Osteoblast (primary cell): Measurements from ENCODE around the gene FYCO1. TPM values are rescaled to one million over a fixed set of nuclear protein-coding genes. Genes with fewer than 3 reads are reported as not detected.

Experiments used
- DNase-seq: peaks from one replicate; pipeline ENCODE4 v3.0.0; 2011; ENCODE audit warnings: low spot score, mixed read lengths; ENCODE audit not compliant: insufficient read length; ENCODE audit errors: missing footprints
- H2AFZ ChIP-seq: 2 replicates; pipeline ENCODE4 v1.6.0; 2011; ENCODE audit warnings: mild to moderate bottlenecking, low read length
- H3K27ac ChIP-seq: 2 replicates; pipeline ENCODE4 v1.5.1; 2011; ENCODE audit warnings: mild to moderate bottlenecking, low read depth, low read length, moderate library complexity
- H3K27me3 ChIP-seq: 2 replicates; pipeline ENCODE4 v1.6.0; 2012; ENCODE audit warnings: mild to moderate bottlenecking, control low read depth, inconsistent platforms, low read length, moderate library complexity; ENCODE audit not compliant: insufficient read depth
- H3K36me3 ChIP-seq: 2 replicates; pipeline ENCODE4 v1.5.1; 2011; ENCODE audit warnings: mild to moderate bottlenecking, low read length, control low read depth, moderate library complexity; ENCODE audit not compliant: insufficient read depth
- H3K4me1 ChIP-seq: 2 replicates; pipeline ENCODE4 v1.5.1; 2011; ENCODE audit warnings: mild to moderate bottlenecking, low read length, control low read depth, moderate library complexity; ENCODE audit not compliant: insufficient read depth
- H3K4me2 ChIP-seq: 2 replicates; pipeline ENCODE4 v1.6.0; 2011; ENCODE audit warnings: mild to moderate bottlenecking, low read length; ENCODE audit not compliant: insufficient read depth
- H3K4me3 ChIP-seq: fragments of 200-600 bp; sonication (generic); 3 replicates; pipeline ENCODE4 v1.5.1; 2012; ENCODE audit warnings: mild to moderate bottlenecking, low read length, inconsistent platforms; ENCODE audit not compliant: insufficient read depth
- H3K79me2 ChIP-seq: 2 replicates; pipeline ENCODE4 v1.6.0; 2012; ENCODE audit warnings: mild to moderate bottlenecking, low read length, control low read depth, inconsistent platforms; ENCODE audit not compliant: insufficient read depth
- H3K9me3 ChIP-seq: 2 replicates; pipeline ENCODE4 v1.5.1; 2011; ENCODE audit warnings: low read depth, low read length, control low read depth
- H4K20me1 ChIP-seq: 2 replicates; pipeline ENCODE4 v1.6.0; 2012; ENCODE audit warnings: mild to moderate bottlenecking, low read length, control low read depth; ENCODE audit not compliant: insufficient read depth
- CTCF ChIP-seq: IDR thresholded peaks from 2 replicates; pipeline ENCODE4 v1.5.1; 2011; ENCODE audit warnings: mild to moderate bottlenecking, low read depth, low read length, moderate library complexity; ENCODE audit errors: extremely low read depth
- total RNA-seq: library from RNA; depleted of rRNA; stranded (reverse); fragments of >200 nt; gene quantifications from 2 replicates; pipeline ENCODE4 v1.2.3, GENCODE V29; 2012

Gene FYCO1
- total RNA-seq, 1 donor: 25.0 TPM

DNA sequence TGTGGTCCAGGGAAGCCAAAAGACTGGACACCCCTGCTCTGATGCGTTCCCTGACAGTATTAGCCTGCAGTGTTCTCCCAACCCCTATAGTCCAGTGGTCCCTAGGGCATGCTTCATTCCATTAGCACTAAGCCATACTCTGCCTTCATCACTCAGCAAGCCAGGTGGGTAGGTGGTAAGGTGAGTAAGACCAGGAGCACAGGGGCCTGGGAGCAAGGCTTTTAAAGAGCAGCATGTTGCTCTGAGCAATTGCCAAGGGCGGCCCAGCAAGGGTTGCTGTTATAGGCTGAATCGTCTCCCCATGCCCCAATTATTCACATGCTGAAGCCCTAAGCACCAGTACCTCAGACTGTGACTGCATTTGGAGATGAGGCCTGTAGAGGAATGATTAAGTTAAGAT, 41.3 kb downstream of the FYCO1 start:
- peaks cover 65% of the 10 kb centered on the region for H3K36me3 ChIP-seq
- H4K20me1 ChIP-seq: peaks cover 10% of the 10 kb centered on the region

DNA sequence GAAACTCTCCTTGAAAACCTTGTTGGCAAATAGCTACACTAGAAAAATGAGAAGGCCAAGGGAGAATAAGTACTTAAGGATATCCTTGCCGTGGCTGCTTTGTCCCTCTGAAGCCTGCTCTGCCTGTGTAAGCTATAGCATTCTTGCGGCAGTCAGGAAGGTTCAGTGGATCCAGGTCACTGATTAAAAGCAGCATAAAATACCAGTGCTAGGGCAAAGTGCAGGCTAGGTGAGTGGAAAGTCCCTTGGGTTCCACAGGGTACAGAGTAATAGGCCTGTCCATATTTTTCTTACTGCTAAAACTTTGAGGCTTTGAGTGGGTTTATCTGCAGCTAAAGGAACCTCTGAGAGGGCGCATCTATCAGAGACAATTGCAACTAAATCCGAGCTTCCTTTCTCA, 42.1 kb downstream of the FYCO1 start:
- no peak for DNase-seq
- no peak for TF ChIP-seq CTCF
- Histone ChIP-seq H3K4me1 (peaks cover 12% of the 10 kb centered on the region), H3K9me3 (no peaks in the 10 kb centered on the region), H3K4me3 (no peak overlapping the region), H3K79me2 (no peaks in the 10 kb centered on the region), H3K27me3 (no peaks in the 10 kb centered on the region), H3K36me3 (peaks cover 60% of the 10 kb centered on the region), H3K4me2 (no peak overlapping the region), H2AFZ (no peak overlapping the region), H3K27ac (no peak overlapping the region), H4K20me1 (peaks cover 16% of the 10 kb centered on the region)

More for the DNA sequence above, 41.3 kb downstream of the FYCO1 start:
- no peak for DNase-seq
- Histone ChIP-seq H3K79me2 (no peaks in the 10 kb centered on the region), H2AFZ (no peak overlapping the region), H3K27me3 (no peaks in the 10 kb centered on the region), H3K4me2 (no peak overlapping the region), H3K4me3 (no peak overlapping the region), H3K27ac (no peak overlapping the region), H3K4me1 (peaks cover 9% of the 10 kb centered on the region), H3K9me3 (no peaks in the 10 kb centered on the region)
- TF ChIP-seq CTCF: no peak

DNA sequence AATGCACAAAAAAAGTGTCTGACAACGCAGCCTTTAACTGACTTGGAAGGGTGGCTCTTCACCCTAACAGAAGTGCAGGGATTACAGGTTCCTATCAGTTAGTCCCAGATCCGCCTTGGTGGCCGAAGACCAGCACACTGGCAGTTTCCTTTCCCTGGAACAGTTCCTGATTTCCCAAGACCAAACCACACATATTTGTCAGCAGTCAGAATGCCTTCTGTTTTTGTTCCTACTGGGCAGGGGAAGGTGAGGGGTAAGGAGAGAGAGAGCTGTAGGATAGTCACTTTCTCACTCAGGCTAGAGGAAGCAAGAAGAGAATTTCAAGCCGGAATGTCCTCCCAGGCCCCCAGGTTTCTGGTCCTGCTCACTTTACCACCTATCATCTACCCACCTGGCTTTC, 43.2 kb downstream of the FYCO1 start:
- no peaks in the 10 kb centered on the region for H3K27me3 ChIP-seq
- H3K4me2 ChIP-seq: no peak overlapping the region
- peaks cover 51% of the 10 kb centered on the region for H3K36me3 ChIP-seq
- peaks cover 16% of the 10 kb centered on the region for H4K20me1 ChIP-seq
- no peaks in the 10 kb centered on the region for H3K79me2 ChIP-seq
- no peak overlapping the region for H3K27ac ChIP-seq
- no peak for TF ChIP-seq CTCF
- no peaks in the 10 kb centered on the region for H3K9me3 ChIP-seq
- no peak overlapping the region for H2AFZ ChIP-seq
- peak; percentile 69 for DNase-seq
- H3K4me1 ChIP-seq: peaks cover 21% of the 10 kb centered on the region
- H3K4me3 ChIP-seq: no peak overlapping the region

GRCh38 chr3:45951946-45952345, 43.7 kb downstream of the FYCO1 start:
- peaks cover 26% of the 10 kb centered on the region for H3K4me1 ChIP-seq
- TF ChIP-seq CTCF: no peak
- DNase-seq: no peak
- H3K4me3 ChIP-seq: no peak overlapping the region
- peaks cover 51% of the 10 kb centered on the region for H3K36me3 ChIP-seq
- H3K27ac ChIP-seq: no peak overlapping the region
- no peaks in the 10 kb centered on the region for H3K79me2 ChIP-seq
- no peaks in the 10 kb centered on the region for H3K9me3 ChIP-seq
- no peaks in the 10 kb centered on the region for H3K27me3 ChIP-seq
- peaks cover 16% of the 10 kb centered on the region for H4K20me1 ChIP-seq
- no peak overlapping the region for H3K4me2 ChIP-seq
- H2AFZ ChIP-seq: no peak overlapping the region
